OCI-LY7 (cell line): ENCODE data around the gene OR10A3.
"Not testable (repeated sequence)": the region's sequence is repeated elsewhere in the genome, so short reads cannot be mapped to it uniquely, and the experiment has no call there.

ENCODE experiments used
- CTCF ChIP-seq: fragments of 200-600 bp; sonication (generic); conservative IDR thresholded peaks from 2 replicates; pipeline ENCODE4 v1.5.1; 2014; ENCODE audit warnings: mild to moderate bottlenecking, antibody characterized with exemption, low read length, moderate library complexity, mixed read lengths
- EZH2phosphoT487 ChIP-seq: fragments of 200-600 bp; sonication (generic); IDR thresholded peaks from 2 replicates; pipeline ENCODE4 v1.6.1; 2018; ENCODE audit warnings: low read depth, borderline replicate concordance, mild to moderate bottlenecking, mixed run types, antibody characterized with exemption, low read length, moderate library complexity, mixed read lengths

DNA sequence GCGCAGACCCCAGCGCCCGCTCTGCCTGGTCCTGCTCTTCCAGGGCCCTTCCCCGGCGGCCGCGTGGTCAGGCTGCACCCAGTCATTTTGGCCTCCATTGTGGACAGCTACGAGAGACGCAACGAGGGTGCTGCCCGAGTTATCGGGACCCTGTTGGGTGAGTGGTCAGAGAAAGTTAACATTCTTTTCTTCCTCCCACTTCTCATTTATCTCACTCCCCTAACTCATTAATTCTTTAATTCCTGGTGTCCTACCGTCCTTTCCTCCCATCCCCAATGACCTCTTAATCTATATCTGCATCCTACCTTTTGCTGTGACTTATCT, 46.0 kb upstream of the OR10A3 start:
- TF ChIP-seq CTCF, EZH2phosphoT487: not testable (repeated sequence)
